Fibroblast of the conjunctiva (primary cell): ENCODE results near the gene RNF8.

Experiments
- DNase-seq: peaks from one replicate; pipeline ENCODE4 v3.0.0-alpha.2; 2010; ENCODE audit warnings: low read depth

Gene RNF8

DNA sequence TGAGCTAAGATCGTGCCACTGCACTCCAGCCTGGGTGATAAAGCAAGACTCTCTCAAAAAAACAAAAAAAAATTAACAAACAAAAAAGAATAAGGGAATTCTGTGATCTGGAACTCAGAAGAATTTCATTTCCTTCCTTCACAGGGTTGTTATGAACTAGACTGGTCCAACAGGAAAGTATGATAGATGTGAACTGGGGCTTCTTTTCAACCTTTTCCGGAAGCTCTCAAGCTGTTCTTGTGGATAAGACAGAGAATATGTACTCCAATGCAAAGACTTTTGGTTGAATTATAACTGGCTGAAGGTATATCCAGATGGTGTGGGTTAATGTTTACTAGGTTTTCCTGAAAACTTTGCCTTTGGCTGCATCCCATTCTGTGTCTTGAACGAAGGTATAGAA is 5.3 kb downstream of the RNF8 start:
- DNase-seq, result no peak

DNA sequence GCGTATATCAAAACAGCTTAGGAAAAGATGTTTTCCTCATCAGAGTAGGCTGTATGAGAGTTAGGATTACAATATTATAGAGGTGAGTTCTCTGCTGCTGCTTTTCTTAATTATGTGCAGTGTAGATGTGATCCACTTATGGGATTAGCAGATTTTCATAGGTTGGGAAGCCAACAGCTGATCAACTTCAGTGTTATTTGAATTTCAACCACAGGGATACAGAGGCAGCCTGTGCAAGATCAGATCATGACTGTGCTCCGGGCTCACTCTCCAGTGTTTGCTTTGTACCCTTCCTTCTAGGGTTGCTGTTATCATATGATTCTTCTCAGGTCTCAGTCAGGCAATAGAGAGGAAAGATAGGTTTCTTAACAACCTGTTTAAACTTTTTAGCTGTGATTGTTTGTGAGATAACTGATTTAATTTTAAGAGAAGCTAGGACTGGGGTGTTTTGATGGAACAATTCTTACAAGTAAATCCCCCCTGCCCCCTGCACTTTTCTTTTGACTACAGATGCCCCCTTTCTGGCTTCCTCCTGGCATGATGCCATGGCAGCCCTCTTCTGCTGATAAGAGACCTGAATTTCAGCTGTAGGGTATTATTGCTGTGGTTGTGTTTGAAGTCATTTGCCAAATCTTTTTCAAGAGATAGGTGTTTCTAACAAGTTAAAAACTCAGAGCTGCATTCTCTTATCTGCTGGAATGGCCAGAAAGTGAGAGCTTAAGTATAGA is 8.5 kb downstream of the RNF8 start:
- DNase-seq, result no peak

DNA sequence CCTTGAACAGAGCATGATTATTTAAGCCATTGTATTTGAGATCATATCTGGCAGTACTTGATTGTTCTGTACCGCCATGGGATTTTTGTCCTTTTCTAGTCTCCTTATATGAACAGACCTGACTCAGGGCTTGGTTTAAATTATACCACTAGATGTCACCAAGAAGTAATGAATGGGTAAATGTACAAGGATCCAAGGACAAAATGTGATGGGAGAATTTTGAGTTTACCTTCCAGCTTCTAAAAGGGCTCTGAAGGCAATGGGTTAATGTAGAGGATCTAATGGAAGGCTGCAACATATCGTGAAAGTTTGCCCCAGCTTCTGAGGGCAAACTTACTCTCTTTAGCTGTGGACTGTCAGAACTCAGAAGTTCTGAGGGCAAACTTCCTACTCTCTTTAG is 12.0 kb downstream of the RNF8 start:
- DNase-seq, result peak; percentile 10

DNA sequence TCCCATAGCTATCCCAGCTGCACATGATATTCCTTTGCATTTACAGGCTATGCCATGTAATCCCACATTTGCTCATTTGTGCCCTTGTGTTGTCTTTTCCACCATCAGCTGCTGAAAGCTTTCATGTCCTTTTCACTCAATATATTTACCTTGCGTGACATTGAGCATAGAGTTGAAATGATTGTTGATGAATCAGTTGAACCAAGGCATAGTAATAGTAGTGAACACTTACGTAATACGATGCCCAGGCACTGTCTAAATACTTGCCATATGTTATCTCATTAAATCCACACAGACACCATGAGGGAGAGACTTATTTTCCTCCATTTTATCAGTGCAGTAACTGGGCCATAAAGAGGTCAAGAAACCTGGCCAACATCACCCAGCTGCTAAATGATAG is 13.1 kb downstream of the RNF8 start:
- DNase-seq, result no peak

DNA sequence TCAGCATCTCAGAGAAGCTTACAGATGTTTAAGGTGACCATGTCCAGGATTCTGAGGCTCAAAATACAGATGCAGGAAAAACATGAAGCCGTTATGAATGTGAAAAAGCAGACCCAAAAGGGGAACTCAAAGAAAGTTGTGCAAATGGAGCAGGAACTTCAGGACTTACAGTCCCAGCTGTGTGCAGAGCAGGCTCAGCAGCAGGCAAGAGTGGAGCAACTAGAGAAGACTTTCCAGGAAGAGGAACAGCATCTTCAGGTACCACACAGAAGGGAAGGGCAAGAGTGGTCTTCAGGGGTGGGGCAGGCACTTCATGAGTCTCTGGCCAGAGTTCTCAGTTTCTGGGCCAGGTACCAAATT is 15.2 kb downstream of the RNF8 start:
- no peak for DNase-seq

DNA sequence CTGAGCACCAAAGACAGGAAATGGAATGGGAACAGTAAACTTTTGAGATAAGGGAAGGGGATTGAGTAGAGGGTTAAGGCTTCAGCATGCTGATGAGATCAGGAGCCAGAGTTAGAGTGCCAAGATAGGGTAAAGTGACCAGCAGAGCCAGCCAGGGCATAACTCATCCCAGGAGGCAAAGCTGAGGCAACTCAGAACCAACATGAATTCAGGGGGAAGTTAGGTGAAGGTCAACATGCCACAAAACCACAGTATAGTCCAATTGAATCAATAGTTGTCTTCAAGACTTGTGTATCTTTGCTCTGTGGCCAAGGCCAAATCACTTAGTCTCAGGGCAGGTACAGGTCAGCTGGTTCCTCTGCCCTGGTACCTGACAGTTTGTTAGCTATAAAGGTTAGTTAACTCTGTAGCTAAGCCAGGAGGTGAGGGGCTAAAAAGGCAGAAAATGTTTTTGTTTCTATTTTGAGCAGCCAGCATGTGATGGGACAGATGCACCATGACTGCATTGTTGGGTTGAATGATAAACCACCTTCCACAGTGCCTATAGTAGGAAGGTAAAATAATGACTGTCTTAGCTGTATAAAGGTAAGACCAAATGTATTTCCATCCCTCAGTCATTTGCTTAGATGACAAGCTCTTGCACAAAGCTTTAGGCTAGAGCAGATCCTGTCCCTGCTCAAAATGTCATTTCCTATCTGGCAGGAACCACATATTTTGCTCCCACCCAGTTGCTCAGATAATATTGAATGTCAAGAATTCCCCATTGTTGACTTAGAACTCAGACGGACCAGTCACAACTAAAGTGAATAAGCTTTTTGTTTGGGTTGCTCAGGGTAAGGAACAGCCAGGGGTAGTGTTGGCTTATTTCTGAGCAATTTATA is 15.8 kb downstream of the RNF8 start:
- DNase-seq, result no peak

DNA sequence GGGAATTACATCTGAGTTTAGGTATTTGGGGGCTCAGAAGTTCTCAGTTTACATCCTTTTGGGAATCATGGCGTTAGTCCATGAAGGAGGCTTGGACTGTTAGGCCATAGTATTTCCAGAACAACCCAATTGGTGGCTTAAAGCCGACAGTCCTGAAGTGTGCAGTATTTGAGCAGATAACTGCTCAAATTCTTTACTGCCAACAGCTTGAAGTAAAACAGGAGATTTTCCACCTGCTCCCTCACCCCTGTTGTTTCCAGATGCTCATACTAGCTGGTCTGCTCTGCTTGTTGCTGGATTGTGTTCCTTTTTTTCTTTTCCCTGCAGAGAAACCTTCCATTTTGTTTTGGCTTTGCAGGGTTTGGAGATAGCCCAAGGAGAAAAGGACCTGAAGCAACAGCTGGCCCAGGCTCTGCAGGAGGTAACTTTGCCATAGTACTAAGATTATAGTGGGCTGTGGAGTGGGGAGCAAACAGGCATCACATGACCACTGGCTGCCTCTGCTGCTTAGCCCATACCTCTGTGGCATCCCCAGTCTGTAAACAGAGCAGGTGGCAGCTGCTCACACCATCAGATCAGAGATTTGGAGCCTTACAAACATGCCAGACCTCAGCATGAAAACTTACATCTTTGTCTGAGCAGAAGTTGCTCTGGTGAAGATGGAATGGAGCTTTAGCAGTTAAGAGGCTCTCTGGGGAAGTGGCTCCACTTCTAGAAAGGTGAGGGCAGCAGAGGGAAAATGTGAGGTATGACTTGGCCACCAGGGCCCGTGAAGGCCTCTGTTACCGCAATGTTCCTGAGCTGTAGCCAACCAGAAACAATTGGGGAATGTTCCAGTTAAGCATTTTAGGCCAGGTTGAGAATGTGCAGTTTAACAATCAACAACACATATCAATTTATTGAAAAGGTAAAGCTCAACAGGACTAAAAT is 17.6 kb downstream of the RNF8 start:
- no peak for DNase-seq

DNA sequence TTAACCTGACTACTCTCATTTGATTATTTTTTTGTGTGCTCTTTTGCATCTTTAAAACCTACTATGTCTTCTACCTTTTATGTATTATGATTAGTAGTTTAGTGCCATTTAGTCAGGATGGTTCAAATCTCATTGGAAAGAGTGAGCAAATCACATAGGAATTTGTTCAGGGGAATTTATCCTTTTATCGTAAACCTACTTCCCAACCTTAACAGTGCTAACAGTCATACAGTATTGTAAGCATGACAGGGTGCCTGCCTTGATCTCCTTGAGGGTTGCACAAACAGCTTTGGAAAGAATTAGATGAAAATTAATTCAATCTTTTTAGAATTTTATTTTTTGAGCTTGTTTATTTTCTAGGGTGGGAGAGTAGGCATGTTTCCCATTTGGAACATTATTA is 18.3 kb downstream of the RNF8 start:
- no peak for DNase-seq

DNA sequence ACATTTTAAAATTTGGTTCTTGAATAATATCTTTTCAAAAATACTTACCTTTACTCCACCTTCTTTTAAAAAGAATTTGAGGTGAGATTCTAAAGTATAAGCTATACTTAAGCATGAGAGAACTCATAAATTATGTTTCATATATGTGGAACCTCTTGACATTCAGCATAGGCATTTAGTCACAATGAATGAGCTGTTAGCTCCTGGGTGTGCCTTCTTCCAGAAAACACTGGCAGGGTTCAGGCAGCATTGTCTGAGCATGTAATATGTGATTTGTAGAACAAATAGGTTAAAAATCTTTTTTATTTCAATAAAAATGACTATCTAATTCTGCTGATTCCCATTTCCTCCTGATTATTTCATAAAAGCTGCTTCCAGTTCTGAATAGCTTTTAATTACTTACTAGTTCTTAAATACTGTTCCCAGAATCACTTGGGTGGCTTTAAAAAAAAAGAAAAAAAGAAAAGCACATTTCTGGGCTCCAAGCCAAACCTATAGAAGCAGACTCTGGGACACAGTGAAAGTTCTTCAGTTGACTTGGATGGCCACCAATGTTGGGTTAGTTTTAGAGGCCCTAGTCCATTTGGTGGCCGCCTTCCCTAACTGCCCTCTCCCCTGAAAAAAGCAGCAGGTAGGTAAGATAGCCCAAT is 20.2 kb downstream of the RNF8 start:
- DNase-seq, result no peak

DNA sequence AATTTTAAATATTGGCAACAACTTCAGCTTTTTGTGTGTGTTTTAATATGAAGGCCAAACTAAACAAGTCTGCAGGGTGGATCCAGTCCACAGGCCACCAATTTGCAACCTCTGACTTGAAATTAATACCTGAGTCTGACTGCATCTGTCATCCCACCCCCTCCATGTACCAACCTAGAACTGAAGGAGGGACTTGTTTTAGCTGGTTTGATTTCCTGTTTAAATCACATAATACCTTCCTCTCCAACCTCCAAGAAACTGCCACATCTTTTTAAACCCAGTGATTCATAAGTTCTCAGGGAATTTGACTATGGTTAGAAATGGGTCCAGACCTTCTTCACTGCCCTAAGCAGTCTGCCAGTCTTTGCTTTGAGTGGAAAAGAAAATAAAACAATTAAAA is 21.6 kb downstream of the RNF8 start:
- no peak for DNase-seq

DNA sequence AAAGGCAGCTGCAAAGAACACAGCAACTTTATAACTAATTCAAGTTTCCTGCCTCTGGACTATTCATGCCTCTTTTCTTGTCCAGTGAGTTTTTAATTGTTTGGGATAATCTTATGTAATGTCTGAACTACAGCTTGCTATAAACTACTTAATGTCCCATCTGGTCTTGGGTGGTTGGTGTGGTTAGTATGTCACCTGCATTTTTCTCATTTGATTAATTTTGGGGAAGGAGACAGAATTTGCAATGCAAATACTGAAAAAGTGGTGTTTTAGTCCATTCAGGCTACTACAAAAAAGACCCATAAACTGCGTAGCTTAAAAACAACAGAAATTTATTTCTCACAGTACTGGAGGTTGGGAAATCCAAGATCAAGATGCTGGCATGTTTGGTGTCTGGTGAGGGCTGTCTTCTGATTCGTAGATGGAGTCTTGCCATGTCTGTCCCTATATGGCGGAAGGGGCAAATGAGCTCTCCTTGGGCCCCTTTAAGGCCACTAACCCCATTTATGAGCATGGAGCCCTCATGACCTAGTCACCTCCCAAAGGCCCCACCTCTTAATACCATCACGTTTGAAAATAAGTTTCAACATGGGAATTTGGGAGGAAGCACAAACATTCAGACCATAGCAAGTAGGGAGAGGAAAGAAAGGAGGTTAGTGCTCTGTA is 22.4 kb downstream of the RNF8 start:
- no peak for DNase-seq

DNA sequence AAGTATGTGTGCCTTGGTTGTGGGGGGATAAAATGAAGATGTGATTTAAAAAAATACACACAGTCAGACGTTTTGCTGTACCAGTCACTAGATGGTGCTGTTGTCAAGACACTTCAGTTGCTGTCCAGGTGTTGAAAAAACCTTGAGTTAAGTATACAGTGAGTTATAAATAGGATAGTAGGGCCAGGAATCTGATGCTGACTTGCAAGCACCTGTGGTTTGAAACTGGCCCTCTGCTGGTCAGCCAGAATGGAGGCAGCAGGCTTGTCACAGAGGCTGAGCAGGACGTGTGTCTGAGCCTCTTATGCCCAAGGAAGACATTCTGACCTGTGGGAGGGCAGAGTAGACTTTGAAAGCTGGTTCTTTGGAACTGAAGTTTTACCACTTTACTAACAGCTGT is 27.8 kb downstream of the RNF8 start:
- peak; percentile 42 for DNase-seq

DNA sequence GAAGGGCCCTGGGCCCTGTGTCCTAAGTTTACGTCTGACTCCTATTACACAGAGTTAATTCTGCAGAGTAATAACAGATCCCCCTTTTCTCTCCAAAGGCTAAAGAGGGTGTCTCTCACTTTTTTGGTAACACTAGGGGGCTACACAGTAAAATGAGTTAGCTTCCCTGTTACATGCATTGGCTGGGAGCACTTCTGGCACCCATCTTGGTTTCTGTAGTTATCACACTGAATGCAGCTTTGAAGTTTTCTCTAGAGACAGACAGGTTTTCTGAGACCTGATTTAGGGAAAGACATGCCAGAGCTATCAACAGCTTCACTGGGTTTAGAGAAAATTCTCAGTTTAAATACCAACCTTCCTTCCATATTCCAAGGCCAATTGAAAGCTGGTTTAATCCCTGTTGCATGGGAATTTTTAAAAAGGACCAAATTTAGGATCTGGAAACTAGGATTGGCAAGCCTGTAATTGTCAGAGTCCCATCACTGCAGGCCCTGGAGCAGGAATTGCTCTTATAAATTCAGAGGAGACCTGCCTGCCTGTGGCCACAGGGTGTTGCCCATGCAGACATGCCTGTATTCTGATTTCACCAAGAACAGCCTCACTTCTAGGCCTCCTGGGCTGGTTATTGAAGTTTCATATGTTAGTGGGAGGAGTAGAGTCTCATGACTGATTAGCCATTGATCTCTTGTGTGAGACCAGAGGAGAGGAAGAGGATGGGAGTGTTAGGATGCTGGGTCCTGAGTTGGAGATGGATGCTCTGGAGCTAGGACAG is 29.4 kb downstream of the RNF8 start:
- no peak for DNase-seq

DNA sequence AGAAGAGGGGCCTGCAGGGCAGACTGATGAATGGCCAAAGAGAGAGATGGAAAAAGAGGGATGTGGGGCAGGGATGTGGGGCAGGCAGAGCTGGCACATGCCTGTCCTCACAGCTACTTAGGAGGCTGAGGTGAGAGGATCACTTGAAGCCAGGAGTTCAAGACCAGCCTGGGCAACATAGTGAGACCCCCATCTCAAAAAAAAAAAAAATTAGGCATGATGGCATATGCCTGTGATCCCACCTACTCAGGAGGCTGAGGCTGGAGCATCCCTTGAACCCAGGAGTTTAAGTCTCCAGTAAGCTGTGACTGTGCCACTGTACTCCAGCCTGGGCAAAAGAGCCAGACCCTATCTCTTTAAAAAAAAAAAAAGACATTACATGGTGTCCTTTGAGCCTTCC is 34.8 kb downstream of the RNF8 start:
- DNase-seq, result no peak

DNA sequence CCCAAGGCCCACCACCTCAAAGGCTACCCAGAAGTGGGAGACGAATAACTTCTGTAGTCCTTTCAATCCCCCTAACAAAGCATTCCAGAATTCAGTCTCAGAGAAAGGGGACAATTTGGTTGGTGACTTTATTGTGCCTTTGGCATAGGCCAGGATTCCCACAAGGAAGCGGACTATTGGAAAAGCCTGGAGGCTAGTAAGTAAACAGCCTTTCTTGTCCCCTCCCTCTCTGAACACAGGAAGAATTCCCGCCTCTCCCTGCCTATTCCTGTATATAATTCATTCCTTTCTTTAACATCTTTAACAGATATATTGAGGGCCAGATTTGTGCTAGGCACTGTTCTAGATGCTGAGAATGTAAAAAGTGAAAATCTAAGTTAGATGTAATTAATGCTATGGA is 36.1 kb downstream of the RNF8 start:
- no peak for DNase-seq

DNA sequence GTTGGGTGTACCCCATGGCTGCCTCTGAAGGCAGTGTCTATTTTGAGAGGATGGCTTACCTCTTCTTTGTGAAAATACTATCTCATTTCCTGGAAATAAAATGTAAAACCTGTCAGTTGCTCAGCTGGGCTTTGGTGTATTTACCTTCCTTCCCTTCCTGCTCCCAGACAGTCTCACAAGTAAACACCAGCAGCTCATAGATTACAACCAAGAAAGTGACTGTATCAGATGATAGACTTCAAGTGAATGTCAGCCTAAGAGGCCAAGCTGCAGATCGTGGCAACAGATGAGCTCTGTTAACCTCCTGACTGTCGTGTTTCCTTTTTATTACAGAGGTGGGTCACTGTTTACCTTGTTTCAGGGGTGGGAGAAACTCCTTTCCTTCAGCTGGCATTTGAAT is 37.3 kb downstream of the RNF8 start:
- no peak for DNase-seq

DNA sequence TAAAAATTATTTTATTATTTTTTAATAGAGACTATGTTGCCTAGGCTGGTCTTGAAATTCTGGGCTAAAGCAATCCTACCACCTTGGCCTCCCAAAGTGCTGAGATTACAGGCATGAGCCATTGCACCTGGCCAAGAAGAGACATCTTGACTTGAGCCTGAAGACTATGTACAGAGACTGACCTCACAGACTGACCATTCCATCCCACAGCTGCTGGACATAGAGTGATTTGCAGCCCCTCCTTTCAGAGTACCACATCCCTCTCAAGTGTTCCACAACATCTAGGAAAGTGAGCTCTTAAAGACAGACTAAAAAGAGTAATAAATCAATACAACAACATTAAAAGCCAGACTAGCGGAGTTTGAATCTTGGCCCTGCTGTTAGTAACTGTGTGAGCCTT is 39.0 kb downstream of the RNF8 start:
- no peak for DNase-seq

DNA sequence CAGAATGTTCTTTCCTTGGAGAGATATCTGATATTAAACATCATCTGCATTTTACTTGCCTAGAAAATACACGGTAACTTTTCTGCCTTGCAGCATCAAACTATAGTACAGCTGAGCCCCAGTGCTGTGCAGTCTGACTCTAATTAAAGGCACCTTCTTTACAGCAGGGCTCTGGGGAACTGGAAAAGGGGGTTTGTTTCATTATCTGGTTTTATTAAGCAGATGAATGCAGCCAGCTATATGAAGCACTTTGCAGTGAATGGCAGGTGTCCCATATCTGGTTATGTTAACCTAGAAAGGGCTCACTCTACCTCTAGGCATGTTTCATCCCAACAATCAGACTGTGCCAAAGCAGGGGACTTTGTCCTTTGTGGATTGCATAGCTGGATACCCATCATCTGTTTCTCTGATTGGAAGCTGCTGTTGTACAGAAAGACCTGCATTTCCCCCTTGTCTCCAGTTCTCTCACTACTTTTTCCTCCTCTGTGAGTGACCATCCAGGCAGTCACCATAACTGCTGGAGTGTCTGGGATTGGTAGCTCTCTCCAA is 39.7 kb downstream of the RNF8 start:
- no peak for DNase-seq

DNA sequence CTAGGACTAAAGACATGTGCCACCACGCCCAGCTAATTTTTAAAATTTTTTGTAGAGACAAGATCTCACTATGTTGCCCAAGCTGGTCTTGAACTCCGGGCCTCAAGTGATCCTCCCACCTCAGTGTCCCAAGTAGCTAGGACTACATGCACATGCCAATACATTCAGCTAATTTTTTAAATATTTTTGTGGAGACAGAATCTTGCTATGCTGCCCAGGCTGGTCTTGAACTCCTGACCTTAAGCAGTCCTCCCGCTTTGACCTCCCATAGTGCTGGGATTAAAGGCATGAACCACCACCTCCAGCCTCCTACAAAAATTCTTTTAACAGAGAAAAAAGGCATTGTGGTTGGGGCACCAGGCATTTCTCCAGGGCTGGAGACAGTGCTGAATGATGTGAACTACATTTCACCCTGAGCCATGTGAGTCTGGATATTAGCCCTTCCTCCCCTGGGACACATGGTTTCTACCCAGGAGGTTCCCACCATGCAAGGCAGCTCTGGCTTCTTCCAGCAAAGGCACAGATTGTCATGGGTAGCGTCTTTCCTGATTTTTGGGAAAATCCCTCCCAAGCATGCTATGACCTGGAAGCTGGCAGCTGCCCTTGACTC is 42.9 kb downstream of the RNF8 start:
- no peak for DNase-seq

DNA sequence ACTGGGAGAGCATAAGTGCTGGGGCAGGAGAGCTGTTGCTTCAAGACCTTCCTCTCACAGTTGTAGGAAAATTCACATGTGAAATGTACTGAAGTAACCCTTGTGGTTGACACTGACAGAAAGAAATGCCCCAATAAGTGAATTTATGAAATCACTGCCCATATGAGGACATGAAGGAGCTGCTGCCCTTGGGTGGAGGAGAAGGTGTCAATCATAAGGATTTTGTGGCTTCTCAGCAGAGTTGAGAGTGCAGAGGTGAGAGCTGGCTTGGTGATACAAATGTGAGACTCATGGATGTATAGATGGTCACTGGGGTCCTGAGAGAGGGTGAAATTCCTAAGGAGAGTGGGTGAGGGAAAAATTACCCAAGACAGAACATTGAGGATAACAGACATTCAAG is 45.3 kb downstream of the RNF8 start:
- no peak for DNase-seq
